ENCODE measurements around the gene NCKAP5L.

The NCKAP5L gene

GRCh38 chr12:49794811-49795653 lies 33.2 kb downstream of the NCKAP5L start:
- Histone ChIP-seq H3K36me3 (ENCODE audit: low read depth) (peaks cover 14% of the 10 kb centered on the region; the same call in 1 of the 2 replicates), H3K27ac (ENCODE audit: poor library complexity, severe bottlenecking) (no peak overlapping the region), H3K9me3 (ENCODE audit: severe bottlenecking) (no peaks in the 10 kb centered on the region), H3K27me3 (ENCODE audit: insufficient read depth, poor library complexity, severe bottlenecking) (no peaks in the 10 kb centered on the region), H3K4me3 (ENCODE audit: severe bottlenecking) (no peak overlapping the region), H3K4me1 (ENCODE audit: insufficient read depth, poor library complexity, severe bottlenecking) (no peaks in the 10 kb centered on the region)
- ATAC-seq (ENCODE audit: low read depth) (no peak), DNase-seq (ENCODE audit: low spot score) (no peak)
- TF ChIP-seq CTCF (IDR thresholded peaks at IDR 0.05; ENCODE audit: poor library complexity, severe bottlenecking) = no peak

- no peaks in the 10 kb centered on the region for H3K4me1 ChIP-seq (ENCODE audit: insufficient read depth, poor library complexity, severe bottlenecking)
- H3K4me3 ChIP-seq (ENCODE audit: severe bottlenecking) = no peak overlapping the region
- H3K36me3 ChIP-seq (ENCODE audit: low read depth) = peaks cover 14% of the 10 kb centered on the region; the same call in 1 of the 2 replicates
- H3K27me3 ChIP-seq (ENCODE audit: insufficient read depth, poor library complexity, severe bottlenecking) = no peaks in the 10 kb centered on the region
- TF ChIP-seq CTCF (IDR thresholded peaks at IDR 0.05; ENCODE audit: poor library complexity, severe bottlenecking) = no peak
- ATAC-seq (ENCODE audit: low read depth) = no peak
- H3K27ac ChIP-seq (ENCODE audit: poor library complexity, severe bottlenecking) = no peak overlapping the region
- no peaks in the 10 kb centered on the region for H3K9me3 ChIP-seq (ENCODE audit: severe bottlenecking)
- DNase-seq (ENCODE audit: low spot score) = no peak
Observed at GRCh38 chr12:49794021-49794420, 34.2 kb downstream of the NCKAP5L start.

- Histone ChIP-seq H3K4me3 (ENCODE audit: severe bottlenecking) (no peak overlapping the region), H3K4me1 (ENCODE audit: insufficient read depth, poor library complexity, severe bottlenecking) (no peaks in the 10 kb centered on the region), H3K9me3 (ENCODE audit: severe bottlenecking) (no peaks in the 10 kb centered on the region), H3K27me3 (ENCODE audit: insufficient read depth, poor library complexity, severe bottlenecking) (no peaks in the 10 kb centered on the region), H3K27ac (ENCODE audit: poor library complexity, severe bottlenecking) (no peak overlapping the region), H3K36me3 (ENCODE audit: low read depth) (peaks cover 14% of the 10 kb centered on the region; the same call in 1 of the 2 replicates)
- no peak for ATAC-seq (ENCODE audit: low read depth)
- no peak for TF ChIP-seq CTCF (IDR thresholded peaks at IDR 0.05; ENCODE audit: poor library complexity, severe bottlenecking)
- no peak for DNase-seq (ENCODE audit: low spot score)
Observed at GRCh38 chr12:49793620-49794019, 34.6 kb downstream of the NCKAP5L start.

GRCh38 chr12:49792976-49793580 lies 35.1 kb downstream of the NCKAP5L start:
- no peak for ATAC-seq (ENCODE audit: low read depth)
- no peak for DNase-seq (ENCODE audit: low spot score)
- H3K9me3 ChIP-seq (ENCODE audit: severe bottlenecking) = no peaks in the 10 kb centered on the region
- no peak overlapping the region for H3K27ac ChIP-seq (ENCODE audit: poor library complexity, severe bottlenecking)
- H3K36me3 ChIP-seq (ENCODE audit: low read depth) = peaks cover 13% of the 10 kb centered on the region; the same call in 1 of the 2 replicates
- no peak overlapping the region for H3K4me3 ChIP-seq (ENCODE audit: severe bottlenecking)
- H3K4me1 ChIP-seq (ENCODE audit: insufficient read depth, poor library complexity, severe bottlenecking) = no peaks in the 10 kb centered on the region
- no peak for TF ChIP-seq CTCF (IDR thresholded peaks at IDR 0.05; ENCODE audit: poor library complexity, severe bottlenecking)
- no peaks in the 10 kb centered on the region for H3K27me3 ChIP-seq (ENCODE audit: insufficient read depth, poor library complexity, severe bottlenecking)
